GM15510 (cell line): Measurements from ENCODE around the gene ACADS.
A peak's percentile ranks its signal among the peaks of the same experiment; 100 is the strongest.

Experiments used
- POLR2A ChIP-seq: IDR thresholded peaks from 3 replicates; pipeline ENCODE4 v1.6.1; 2011; ENCODE audit warnings: borderline replicate concordance; ENCODE audit not compliant: insufficient read length; ENCODE audit errors: extremely low read depth

ACADS gene

GRCh38 chr12:120725659-120726509 is at the start of gene ACADS:
Gene ACADS, plus strand, starts transcription at chr12:120725826. Its CDS starts 60 bp downstream, at chr12:120725886.
- TF ChIP-seq POLR2A, result peak; percentile 82

DNA sequence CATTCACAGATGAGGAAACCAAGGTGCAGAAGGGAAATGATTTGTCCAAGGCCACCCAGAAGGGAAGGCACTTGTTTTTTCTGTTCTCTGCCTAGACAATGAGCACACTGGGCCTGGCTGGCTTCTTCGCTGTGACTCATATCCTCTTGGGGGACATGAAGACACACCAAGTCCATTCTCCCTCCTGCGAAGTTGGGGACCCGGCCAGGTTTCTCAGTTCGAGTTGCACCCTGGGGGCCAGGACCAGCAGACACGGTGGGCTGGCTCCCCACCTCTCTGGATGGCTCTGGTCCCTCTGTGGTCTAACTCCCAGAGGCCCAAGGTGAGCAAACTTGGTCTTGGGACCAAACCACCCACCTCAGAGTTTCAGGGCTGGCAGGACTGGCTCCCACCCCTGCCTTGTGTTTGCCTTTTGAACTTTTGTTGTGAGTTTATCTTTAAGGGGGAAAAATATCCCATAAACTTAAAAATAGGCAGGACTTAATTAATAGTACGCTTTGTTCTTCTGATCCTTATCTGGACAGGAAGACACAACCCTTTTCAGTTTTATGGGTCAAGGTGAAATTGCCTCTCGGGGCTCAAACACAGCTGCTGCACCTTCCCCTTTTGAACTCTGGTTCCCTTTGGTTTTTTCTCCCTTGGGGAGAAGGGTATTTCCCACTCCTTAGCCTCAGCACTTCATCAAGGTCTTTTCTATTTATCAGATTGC is 47.7 kb upstream of the ACADS start:
- no peak for TF ChIP-seq POLR2A

- no peak for TF ChIP-seq POLR2A
Observed at GRCh38 chr12:120678572-120678971, 47.1 kb upstream of the ACADS start.

DNA sequence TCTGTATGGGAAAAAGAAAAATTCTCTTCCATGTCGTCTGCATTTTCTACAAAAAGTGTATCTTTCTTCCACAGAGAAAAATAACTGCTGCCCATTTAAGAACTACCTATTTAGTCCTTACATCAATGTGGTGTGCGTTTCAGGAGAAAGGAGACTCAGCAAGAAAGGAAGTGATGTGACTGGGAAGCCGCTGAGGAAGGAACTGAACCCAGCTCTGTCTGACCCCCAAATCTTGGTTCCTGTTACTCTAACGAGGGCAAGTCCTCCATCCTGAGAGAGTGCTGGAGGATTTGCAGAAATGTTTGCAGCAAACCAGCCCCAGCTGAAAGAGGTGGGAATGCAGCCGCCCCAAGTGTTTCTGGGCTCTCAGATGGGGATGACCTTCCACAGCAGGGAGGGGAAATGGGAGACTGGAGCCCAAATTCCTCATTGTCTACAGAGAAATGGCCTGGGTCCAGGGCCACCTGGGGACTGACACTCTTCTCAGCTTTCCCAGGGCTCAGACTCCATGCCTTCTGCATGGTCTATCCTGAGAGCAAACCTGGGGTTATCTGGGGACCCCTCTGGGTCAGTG is 45.4 kb upstream of the ACADS start:
- TF ChIP-seq POLR2A, result no peak

GRCh38 chr12:120684523-120684932 is 41.1 kb upstream of the ACADS start:
- peak; percentile 8 for TF ChIP-seq POLR2A

GRCh38 chr12:120685522-120685921 is 40.1 kb upstream of the ACADS start:
- TF ChIP-seq POLR2A, result no peak

DNA sequence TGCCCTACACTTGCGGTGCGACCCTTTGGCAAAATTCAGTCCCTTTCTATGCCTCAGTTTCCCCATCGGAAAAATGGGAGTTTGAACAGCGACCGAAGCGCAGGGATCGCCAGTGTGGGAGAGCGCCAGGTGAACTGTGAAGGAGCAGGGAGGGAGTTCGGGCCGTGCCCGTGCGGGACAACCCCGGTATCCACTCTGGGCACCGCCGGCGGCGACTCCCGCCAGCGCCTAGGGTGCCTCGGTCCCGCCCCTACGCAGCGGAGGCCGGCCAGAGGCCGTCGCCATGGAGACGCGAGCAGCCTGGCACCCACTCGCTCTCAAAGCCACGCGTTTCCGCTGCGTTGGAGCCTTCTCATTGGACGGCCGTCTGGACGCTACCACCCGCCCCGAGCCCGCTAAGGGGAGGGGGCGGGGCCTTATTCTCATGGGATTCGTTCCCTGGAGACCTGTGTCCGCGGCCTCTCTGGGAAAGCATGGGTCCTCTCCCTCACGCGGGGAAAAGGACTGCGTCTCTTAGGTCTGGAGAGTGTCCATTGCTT is 39.4 kb upstream of the ACADS start:
- peak; percentile 75 for TF ChIP-seq POLR2A

- peak; percentile 87 for TF ChIP-seq POLR2A
Observed at GRCh38 chr12:120686690-120687577, 38.7 kb upstream of the ACADS start, which contains the start of gene MLEC. Gene MLEC, plus strand, starts transcription at chr12:120687149. Its CDS starts 148 bp downstream, at chr12:120687297.

DNA sequence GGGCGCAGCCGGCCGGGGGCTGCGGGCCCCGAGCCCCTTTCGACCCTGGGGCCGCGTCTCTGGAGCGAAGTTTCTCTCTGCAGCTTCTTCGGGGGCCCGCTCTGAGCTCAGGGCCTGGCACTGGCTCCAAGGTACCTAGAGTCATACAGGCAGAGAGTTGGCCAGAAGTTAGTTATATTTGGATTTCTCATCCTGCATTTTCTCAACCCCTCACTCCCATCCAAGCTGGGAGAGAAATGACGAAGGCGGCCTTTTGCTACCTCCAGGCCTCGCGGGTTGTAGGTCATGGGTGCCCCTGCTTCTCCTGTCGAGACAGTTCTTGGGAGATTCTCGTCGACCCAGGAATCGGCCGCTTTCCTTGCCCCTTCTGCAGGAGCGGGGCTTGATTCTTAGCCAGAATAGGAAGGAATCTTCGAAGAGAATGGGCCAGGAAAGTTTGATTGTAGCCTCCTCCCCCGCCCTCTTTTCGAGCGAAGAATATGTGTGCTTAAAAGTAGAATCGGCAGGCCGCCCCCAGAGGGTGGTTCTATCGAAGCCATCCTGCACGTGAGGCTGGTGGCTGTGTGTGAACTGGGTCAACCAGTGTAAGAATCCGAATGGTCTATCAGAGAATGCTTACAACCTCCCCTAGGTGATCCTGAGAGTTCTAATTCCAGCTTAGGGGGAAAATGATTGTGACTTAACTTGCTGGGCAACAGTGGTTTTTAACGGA is 37.9 kb upstream of the ACADS start:
- no peak for TF ChIP-seq POLR2A

- no peak for TF ChIP-seq POLR2A
Observed at GRCh38 chr12:120688527-120689071, 37.0 kb upstream of the ACADS start.

DNA sequence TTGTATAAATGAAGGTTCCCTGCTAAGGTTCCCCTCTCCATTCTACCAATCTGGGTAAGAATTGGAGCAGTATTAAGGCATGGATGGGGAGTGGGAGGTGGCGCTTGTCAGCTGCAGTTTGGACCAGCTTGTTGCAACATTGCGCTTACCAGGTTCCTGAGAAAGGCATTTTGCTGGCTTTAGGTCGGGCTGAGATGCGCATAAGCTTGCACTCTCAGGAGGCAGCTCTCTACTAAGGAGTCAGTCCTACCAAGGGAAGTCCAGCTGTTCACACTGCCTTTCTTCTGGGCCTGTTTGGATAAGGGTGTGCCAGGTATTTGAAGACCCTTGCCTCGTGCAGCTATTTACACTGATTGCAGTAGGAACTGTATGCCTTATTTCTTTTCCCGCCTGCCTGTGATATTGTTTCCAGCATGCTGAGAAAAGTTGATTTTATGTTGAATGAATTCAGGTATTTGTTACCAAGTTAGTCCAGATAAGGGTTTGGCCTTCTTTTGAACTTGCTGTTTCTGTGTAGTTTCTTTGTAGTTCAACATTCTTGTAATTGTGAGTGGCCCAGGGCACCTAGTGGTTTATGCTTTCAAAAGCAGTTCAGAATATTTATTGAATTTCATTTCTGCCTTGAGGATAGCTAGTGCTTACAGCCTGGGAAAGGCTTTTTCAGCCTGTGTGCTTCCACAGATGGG is 36.1 kb upstream of the ACADS start:
- TF ChIP-seq POLR2A, result no peak

DNA sequence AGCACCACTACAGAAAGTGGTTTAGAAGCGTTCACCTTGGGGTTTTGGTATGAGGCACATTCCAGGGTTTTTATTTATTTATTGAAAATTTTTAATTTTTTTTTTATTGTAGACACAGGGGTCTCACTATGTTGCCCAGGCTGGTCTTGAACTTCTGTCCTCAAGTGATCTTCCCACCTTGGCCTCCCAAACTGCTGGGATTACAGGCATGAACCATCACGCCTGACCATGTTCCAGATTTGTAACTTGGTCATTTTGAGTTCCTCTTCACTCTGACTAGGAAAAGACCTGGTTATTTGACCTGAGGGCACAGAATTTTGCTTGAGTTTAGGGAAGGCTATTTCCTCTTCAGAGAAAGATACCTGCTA is 35.6 kb upstream of the ACADS start:
- TF ChIP-seq POLR2A, result no peak

DNA sequence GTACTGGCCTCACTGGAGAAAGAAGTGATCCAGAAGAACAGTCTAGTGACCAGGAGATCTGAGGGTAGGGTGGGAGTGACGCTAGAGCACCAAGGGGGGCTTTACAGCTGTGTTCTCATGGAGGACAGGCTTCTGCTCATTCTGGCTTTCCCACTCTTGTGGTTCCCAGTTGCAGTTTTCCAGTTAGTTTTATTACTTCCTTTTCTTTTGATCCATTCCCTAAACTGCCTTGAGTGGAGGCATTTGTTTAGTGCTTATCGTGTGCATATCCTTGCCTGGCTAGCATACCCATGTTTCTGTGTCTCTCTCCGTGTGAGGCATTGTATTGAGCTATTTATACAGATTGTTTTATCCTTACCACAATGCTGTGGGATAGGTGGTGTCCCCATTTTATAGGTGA is 34.6 kb upstream of the ACADS start:
- TF ChIP-seq POLR2A, result no peak

- TF ChIP-seq POLR2A, result no peak
Observed at GRCh38 chr12:120692524-120693033, 33.0 kb upstream of the ACADS start.
